Activated CD8-positive, alpha-beta T cell treated with anti-CD3 and anti-CD28 coated beads for 36 hours (primary cell): ENCODE data around the gene HOXD13. TPM values are rescaled to one million over a fixed set of nuclear protein-coding genes. Genes with fewer than 3 reads are reported as not detected.

Source experiments
- ATAC-seq: fragments of 200-7000 bp; cut with Tn5 transposase; one replicate; pipeline ENCODE4 v1.10.0; 2021; ENCODE audit warnings: mild to moderate bottlenecking, moderate library complexity
- CTCF ChIA-PET: fragments of 350-600 bp; sonication (Branson Sonifier 250); formaldehyde crosslinking; loops from one replicate; lab custom pipeline; 2021; ENCODE audit warnings: antibody characterized with exemption; lab: Charles Lee
- POLR2A ChIA-PET: fragments of 350-600 bp; sonication (Branson Sonifier 250); formaldehyde crosslinking; loops from one replicate; lab custom pipeline; 2021; ENCODE audit warnings: antibody characterized with exemption; lab: Charles Lee
- DNase-seq: peaks from one replicate; pipeline ENCODE4 v3.0.0-alpha.2; 2020
- H3K27ac Mint-ChIP-seq: one replicate; pipeline ENCODE4 v1.8.0; 2021; ENCODE audit warnings: mild to moderate bottlenecking, mixed read lengths
- H3K27me3 Mint-ChIP-seq: one replicate; pipeline ENCODE4 v1.8.0; 2021; ENCODE audit warnings: mixed read lengths
- H3K36me3 Mint-ChIP-seq: one replicate; pipeline ENCODE4 v1.8.0; 2021; ENCODE audit warnings: low read depth, mixed read lengths
- H3K4me1 Mint-ChIP-seq: one replicate; pipeline ENCODE4 v1.8.0; 2021; ENCODE audit warnings: low read depth, mixed read lengths
- H3K4me3 Mint-ChIP-seq: one replicate; pipeline ENCODE4 v1.8.0; 2021; ENCODE audit warnings: mild to moderate bottlenecking, moderate library complexity, mixed read lengths
- H3K9me3 Mint-ChIP-seq: one replicate; pipeline ENCODE4 v1.8.0; 2021; ENCODE audit warnings: mixed read lengths
- intact Hi-C: fragments of 100-400 bp; cut with micrococcal nuclease; formaldehyde crosslinking; loops from one replicate; pipeline ENCODE4 v1.10.0; 2022
- total RNA-seq, 2 experiments: library from RNA; stranded (reverse); gene quantifications; one replicate each; pipeline ENCODE4 v1.2.3, GENCODE V29; 2021
- TF ChIP-seq, protein P1 (sequence below): fragments of 200-600 bp; IDR thresholded peaks from one replicate; pipeline ENCODE4 v1.8.0; 2022; ENCODE audit warnings: antibody characterized with exemption, mild to moderate bottlenecking

HOXD13 gene
- total RNA-seq, 2 experiments from 2014 or later = not detected

GRCh38 chr2:176102309-176102866 lies 9.9 kb downstream of the HOXD13 start:
- POLR2A ChIA-PET = no interaction called here
- Mint-ChIP-seq H3K9me3 (no peaks in the 10 kb centered on the region), H3K4me1 (peaks cover 22% of the 10 kb centered on the region), H3K27me3 (peaks cover 86% of the 10 kb centered on the region), H3K27ac (no peak overlapping the region), H3K36me3 (no peaks in the 10 kb centered on the region), H3K4me3 (no peak overlapping the region)
- intact Hi-C loops = no loop called here
- CTCF ChIA-PET = interaction anchor here (1.0 to 1.3 kb wide), 5 partner anchors 8 to 414 kb away, joined by 3 to 6 read pairs (median 4); no protein-coding TSS in a partner anchor
- no peak for DNase-seq
- TF ChIP-seq, protein P1, sequence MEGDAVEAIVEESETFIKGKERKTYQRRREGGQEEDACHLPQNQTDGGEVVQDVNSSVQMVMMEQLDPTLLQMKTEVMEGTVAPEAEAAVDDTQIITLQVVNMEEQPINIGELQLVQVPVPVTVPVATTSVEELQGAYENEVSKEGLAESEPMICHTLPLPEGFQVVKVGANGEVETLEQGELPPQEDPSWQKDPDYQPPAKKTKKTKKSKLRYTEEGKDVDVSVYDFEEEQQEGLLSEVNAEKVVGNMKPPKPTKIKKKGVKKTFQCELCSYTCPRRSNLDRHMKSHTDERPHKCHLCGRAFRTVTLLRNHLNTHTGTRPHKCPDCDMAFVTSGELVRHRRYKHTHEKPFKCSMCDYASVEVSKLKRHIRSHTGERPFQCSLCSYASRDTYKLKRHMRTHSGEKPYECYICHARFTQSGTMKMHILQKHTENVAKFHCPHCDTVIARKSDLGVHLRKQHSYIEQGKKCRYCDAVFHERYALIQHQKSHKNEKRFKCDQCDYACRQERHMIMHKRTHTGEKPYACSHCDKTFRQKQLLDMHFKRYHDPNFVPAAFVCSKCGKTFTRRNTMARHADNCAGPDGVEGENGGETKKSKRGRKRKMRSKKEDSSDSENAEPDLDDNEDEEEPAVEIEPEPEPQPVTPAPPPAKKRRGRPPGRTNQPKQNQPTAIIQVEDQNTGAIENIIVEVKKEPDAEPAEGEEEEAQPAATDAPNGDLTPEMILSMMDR = no peak
- no peak for ATAC-seq

DNA sequence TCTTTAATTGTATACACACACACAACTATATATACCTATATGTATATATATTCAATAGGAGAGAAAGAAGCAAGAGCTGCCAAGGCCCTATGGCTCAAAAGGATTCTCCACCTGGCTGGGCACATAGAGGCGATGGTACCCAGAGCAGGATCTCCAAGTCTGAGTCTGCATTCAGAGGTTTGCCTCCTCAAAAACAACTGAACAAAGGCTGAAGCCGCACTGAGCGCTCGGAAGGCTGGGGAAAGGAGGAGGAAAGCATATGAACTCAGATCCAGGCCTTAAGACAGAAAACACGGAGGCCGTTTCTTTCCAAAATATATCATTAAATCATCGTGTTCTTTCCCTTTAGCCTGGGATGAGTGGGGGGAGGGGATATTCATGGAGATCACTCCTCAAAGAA lies 10.7 kb downstream of the HOXD13 start:
- TF ChIP-seq, protein P1 = no peak
- ATAC-seq = no peak
- Mint-ChIP-seq H3K27ac (no peak overlapping the region), H3K36me3 (no peaks in the 10 kb centered on the region), H3K4me1 (peaks cover 18% of the 10 kb centered on the region), H3K4me3 (no peak overlapping the region), H3K27me3 (peaks cover 80% of the 10 kb centered on the region), H3K9me3 (no peaks in the 10 kb centered on the region)
- intact Hi-C loops = no loop called here
- CTCF ChIA-PET = interaction anchor here (1.2 to 2.8 kb wide), 4 partner anchors 8 to 415 kb away, joined by 3 to 15 read pairs (median 5); no protein-coding TSS in a partner anchor
- POLR2A ChIA-PET = no interaction called here
- DNase-seq = no peak

GRCh38 chr2:176103742-176104315 lies 11.3 kb downstream of the HOXD13 start:
- ChIA-PET CTCF (interaction anchor here (1.2 to 2.8 kb wide), 6 partner anchors 9 to 416 kb away, joined by 3 to 15 read pairs (median 4); no protein-coding TSS in a partner anchor), POLR2A (interaction anchor here (1.6 kb wide), 1 partner anchor 24 kb away, joined by 5 read pairs; no protein-coding TSS in a partner anchor)
- peaks cover 19% of the 10 kb centered on the region for H3K4me1 Mint-ChIP-seq
- peaks cover under 1% of the 10 kb centered on the region for H3K36me3 Mint-ChIP-seq
- peaks cover 82% of the 10 kb centered on the region for H3K27me3 Mint-ChIP-seq
- intact Hi-C loops = no loop called here
- TF ChIP-seq, protein P1 = no peak
- no peaks in the 10 kb centered on the region for H3K9me3 Mint-ChIP-seq
- ATAC-seq (no peak), DNase-seq (no peak)
- no peak overlapping the region for H3K4me3 Mint-ChIP-seq
- no peak overlapping the region for H3K27ac Mint-ChIP-seq

GRCh38 chr2:176104316-176105077 lies 12.0 kb downstream of the HOXD13 start:
- intact Hi-C loops = no loop called here
- CTCF ChIA-PET = interaction anchor here (1.2 to 2.8 kb wide), 6 partner anchors 9 to 56 kb away, joined by 3 to 15 read pairs (median 4); no protein-coding TSS in a partner anchor
- Mint-ChIP-seq H3K36me3 (peaks cover 3% of the 10 kb centered on the region), H3K9me3 (peaks cover 2% of the 10 kb centered on the region), H3K27ac (no peak overlapping the region), H3K27me3 (peaks cover 82% of the 10 kb centered on the region), H3K4me3 (no peak overlapping the region), H3K4me1 (peaks cover 23% of the 10 kb centered on the region)
- TF ChIP-seq, protein P1 = no peak
- POLR2A ChIA-PET = interaction anchor here (1.6 kb wide), 1 partner anchor 25 kb away, joined by 5 read pairs; no protein-coding TSS in a partner anchor
- no peak for ATAC-seq
- peak; percentile 44 for DNase-seq
